GM12878 (cell line): ENCODE measurements around the gene CCDC87. TPM values are rescaled to one million over a fixed set of nuclear protein-coding genes. Genes with fewer than 3 reads are reported as not detected.

Source experiments
- ATAC-seq: fragments of 200-7000 bp; cut with Tn5 transposase; 3 replicates; pipeline ENCODE4 v1.9.1; 2020; ENCODE audit warnings: mild to moderate bottlenecking, moderate library complexity
- BruUV-seq: library from RNA; stranded (reverse); fragments of 400-500 nt; replicated peaks from 2 replicates; lab custom pipeline; 2021; lab: Mats Ljungman, UMichigan
- CTCF ChIA-PET: fragments of 300-600 bp; sonication (Branson Sonifier 250); formaldehyde crosslinking; extraction: SDS; loops from one replicate; lab custom pipeline; 2021; ENCODE audit warnings: inconsistent platforms; lab: Yijun Ruan, JAX
- POLR2A ChIA-PET: fragments of 350-600 bp; formaldehyde crosslinking; extraction: SDS; loops from one replicate; lab custom pipeline; 2021; ENCODE audit warnings: inconsistent platforms; lab: Charles Lee
- RAD21 ChIA-PET: fragments of 300-600 bp; sonication (Branson Sonifier 250); formaldehyde crosslinking; loops from one replicate; lab custom pipeline; 2023; ENCODE audit warnings: antibody characterized with exemption; ENCODE audit not compliant: unreplicated experiment; lab: Charles Lee
- SMC1A ChIA-PET: fragments of 300-600 bp; sonication (Branson Sonifier 250); formaldehyde crosslinking; loops from one replicate; lab custom pipeline; 2023; ENCODE audit not compliant: unreplicated experiment, uncharacterized antibody; lab: Charles Lee
- DNase-seq: peaks from one replicate; pipeline ENCODE4 v3.0.0-alpha.2; 2011; ENCODE audit warnings: low read depth, low spot score
- FAIRE-seq: peaks from 3 replicates; lab custom pipeline; 2011; peaks lifted over from hg19 to GRCh38; lab: Jason Lieb, UNC
- H2AFZ ChIP-seq: 2 replicates; pipeline ENCODE4 v1.6.0; 2011; ENCODE audit warnings: low read depth, low read length, control low read depth; ENCODE audit not compliant: control insufficient read depth
- H3K27ac ChIP-seq: 2 replicates; pipeline ENCODE4 v1.5.1; 2011; ENCODE audit warnings: control low read depth; ENCODE audit not compliant: control insufficient read depth, insufficient read depth
- H3K27me3 ChIP-seq, 2 experiments: replicated peaks in 1 of 2; 2 replicates each; pipeline versions ENCODE4 v1.6.0 to v1.6.1; 2011; ENCODE audit warnings: low read length in 1 of 2; ENCODE audit not compliant: control insufficient read depth in 2 of 2, insufficient read depth in 2 of 2
- H3K36me3 ChIP-seq, 2 experiments: 2 replicates each; pipeline ENCODE4 v1.5.1; 2011; ENCODE audit warnings: low read length in 1 of 2; ENCODE audit not compliant: control insufficient read depth in 2 of 2, insufficient read depth in 2 of 2
- H3K4me1 ChIP-seq: 2 replicates; pipeline ENCODE4 v1.6.1; 2011; ENCODE audit warnings: mild to moderate bottlenecking, low read length, moderate library complexity, mixed read lengths; ENCODE audit not compliant: control insufficient read depth, insufficient read depth
- H3K4me2 ChIP-seq: 2 replicates; pipeline ENCODE4 v1.6.0; 2011; ENCODE audit warnings: control low read depth; ENCODE audit not compliant: control insufficient read depth, insufficient read depth
- H3K4me3 ChIP-seq: fragments of 200-600 bp; sonication (generic); 2 replicates; pipeline ENCODE4 v1.5.1; 2016
- H3K79me2 ChIP-seq: 2 replicates; pipeline ENCODE4 v1.6.0; 2011; ENCODE audit warnings: low read length; ENCODE audit not compliant: control insufficient read depth, insufficient read depth
- H3K9ac ChIP-seq: 2 replicates; pipeline ENCODE4 v1.8.0; 2011; ENCODE audit warnings: low read length, control low read depth, mixed read lengths; ENCODE audit not compliant: control insufficient read depth, insufficient read depth
- H3K9me3 ChIP-seq: replicated peaks from 3 replicates; pipeline ENCODE4 v1.5.1; 2011; ENCODE audit warnings: mild to moderate bottlenecking, low read length; ENCODE audit not compliant: control insufficient read depth, insufficient read depth
- H4K20me1 ChIP-seq: 2 replicates; pipeline ENCODE4 v1.6.0; 2011; ENCODE audit not compliant: control insufficient read depth, insufficient read depth
- BMI1 ChIP-seq: fragments of 450-650 bp; IDR thresholded peaks from 2 replicates; pipeline ENCODE4 v1.6.1; 2016; ENCODE audit warnings: mild to moderate bottlenecking, moderate library complexity, borderline replicate concordance
- FOXK2 ChIP-seq: fragments of 450-650 bp; IDR thresholded peaks from 2 replicates; pipeline ENCODE4 v1.6.1; 2017; ENCODE audit warnings: mild to moderate bottlenecking, moderate library complexity
- NR2C1 ChIP-seq: fragments of 450-650 bp; IDR thresholded peaks from 2 replicates; pipeline ENCODE4 v1.6.1; 2017; ENCODE audit warnings: antibody characterized with exemption, mild to moderate bottlenecking, moderate library complexity
- SMARCA5 ChIP-seq: fragments of 450-650 bp; IDR thresholded peaks from 2 replicates; pipeline ENCODE4 v1.6.1; 2017; ENCODE audit warnings: mild to moderate bottlenecking
- TARDBP ChIP-seq: IDR thresholded peaks from 2 replicates; pipeline ENCODE4 v1.6.1; 2016; ENCODE audit warnings: borderline replicate concordance
- YY1 ChIP-seq: IDR thresholded peaks from 2 replicates; pipeline ENCODE4 v1.6.1; 2011; ENCODE audit warnings: low read depth, mild to moderate bottlenecking, low read length
- ZZZ3 ChIP-seq: IDR thresholded peaks from 2 replicates; pipeline ENCODE4 v1.6.1; 2011; ENCODE audit warnings: low read depth; ENCODE audit not compliant: control insufficient read depth, insufficient read length
- WGBS: methylation state at CpG from one replicate; pipeline ENCODE4 v1.1.6; 2016; ENCODE audit warnings: low lambda C conversion rate; ENCODE audit not compliant: insufficient replicate concordance, insufficient coverage; ENCODE audit errors: missing lambda C conversion rate; 5-methylcytosine and 5-hydroxymethylcytosine counted together
- in situ Hi-C: fragments of 300-500 bp; cut with MboI; formaldehyde crosslinking; loops from 9 replicates; pipeline ENCODE4 v1.14.3; 2018; ENCODE audit warnings: mixed read lengths
- intact Hi-C: fragments of 100-400 bp; cut with micrococcal nuclease; formaldehyde crosslinking; loops from one replicate; pipeline ENCODE4 v1.14.2; 2022; ENCODE audit not compliant: unreplicated experiment
- polyA plus RNA-seq, 11 experiments: library from polyadenylated mRNA; depleted of rRNA in 4 of 11; unstranded in 6 of 11; stranded (reverse) in 5 of 11; fragments of >200 nt; fragmentation: Nextera tagmentation in 4 of 11; fragmentation: Illumina TruSeq in 1 of 11; extraction: Ambion mirVana in 4 of 11; extraction: Trizol in 1 of 11; gene quantifications; 1 replicate in 1 of 11; 2 replicates in 10 of 11; pipeline versions ENCODE4 v1.2.1 to v1.2.3, GENCODE V29; 2011 to 2016; ENCODE audit warnings: inconsistent platforms in 2 of 11, missing spikeins in 2 of 11, low read depth in 1 of 11
- total RNA-seq, 4 experiments: library from RNA; depleted of rRNA in 3 of 4; stranded (reverse); fragments of >200 nt in 3 of 4; fragmentation: Illumina TruSeq in 1 of 4; extraction: Trizol in 1 of 4; gene quantifications; 2 replicates each; pipeline versions ENCODE4 v1.2.1 to v1.2.3, GENCODE V29; 2013 to 2021
- TF ChIP-seq, protein P1 (sequence below): fragments of 450-650 bp; IDR thresholded peaks from 2 replicates; pipeline ENCODE4 v1.6.1; 2014; ENCODE audit warnings: mild to moderate bottlenecking
- TF ChIP-seq, protein P2 (sequence below): fragments of 450-650 bp; formaldehyde crosslinking; IDR thresholded peaks from 2 replicates; pipeline ENCODE4 v1.5.0; 2022; ENCODE audit warnings: mild to moderate bottlenecking, missing genetic modification characterization
- TF ChIP-seq, protein P3 (sequence below): fragments of 450-650 bp; IDR thresholded peaks from 2 replicates; pipeline ENCODE4 v1.6.1; 2016; ENCODE audit warnings: mild to moderate bottlenecking, moderate library complexity, borderline replicate concordance
- TF ChIP-seq, protein P4 (sequence below): fragments of 450-650 bp; IDR thresholded peaks from 2 replicates; pipeline ENCODE4 v1.6.1; 2016; ENCODE audit warnings: mild to moderate bottlenecking

Gene CCDC87
- total and polyA plus RNA-seq, 10 of the 15 experiments (the other 5 are each of a cell fraction or from before 2014, with no cell fraction given) = 0.02 to 0.17 (median 0.09) TPM; not detected in 3

DNA sequence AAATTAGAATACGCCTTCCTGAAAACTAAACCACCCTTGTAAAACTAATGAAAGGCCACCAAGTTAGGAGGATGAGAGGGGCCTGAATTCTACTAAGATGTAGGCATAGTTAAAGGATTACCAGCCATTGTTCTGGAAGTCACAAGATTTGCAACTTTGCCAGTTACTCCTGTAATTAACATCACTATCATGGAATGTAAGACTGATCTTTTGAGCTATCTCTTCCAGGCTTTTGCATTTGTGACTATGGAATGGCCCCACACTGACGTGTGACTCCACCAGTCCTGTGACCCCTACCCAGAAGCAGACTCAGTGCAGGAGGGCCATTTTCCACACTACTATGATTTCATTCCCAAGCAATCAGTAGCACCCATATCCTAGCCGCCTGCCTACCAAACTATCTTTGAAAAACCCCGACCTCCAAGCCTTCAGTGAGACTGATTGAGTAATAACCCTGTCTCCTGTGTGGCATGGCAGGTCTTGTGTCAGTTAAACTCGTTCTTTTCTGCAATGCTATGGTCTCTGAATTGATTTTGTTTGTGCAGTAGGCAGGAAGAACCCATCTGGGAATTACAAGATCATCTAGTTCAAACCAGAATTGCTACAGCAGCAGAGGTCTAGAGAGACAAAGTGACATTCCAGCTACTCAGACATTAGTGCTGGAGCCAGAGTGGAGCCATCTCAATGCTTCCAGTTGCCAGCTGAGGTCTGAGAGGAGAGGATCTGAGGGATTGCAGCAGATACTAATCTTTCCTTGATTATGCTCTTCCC, 22.6 kb downstream of the CCDC87 start (continued):
- no peak for TF ChIP-seq ZZZ3

DNA sequence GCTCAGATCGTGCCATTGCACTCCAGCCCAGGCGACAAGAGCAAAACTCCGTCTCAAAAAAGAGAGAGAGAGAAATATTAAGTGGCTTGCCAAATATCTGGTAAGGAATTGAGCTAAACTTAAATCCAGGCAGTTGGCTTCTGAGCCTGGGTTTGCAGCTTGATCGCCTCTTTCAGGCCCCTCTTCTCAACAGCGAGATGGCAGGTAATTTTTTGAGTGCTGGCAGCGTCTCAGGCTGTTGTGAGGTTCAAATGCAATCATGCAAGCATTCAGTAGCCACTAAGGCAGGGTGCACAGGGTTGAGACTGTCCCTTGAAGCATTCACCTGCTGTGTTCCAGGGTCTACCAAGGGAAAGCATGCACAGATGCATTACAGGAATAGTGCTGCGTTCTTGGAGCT, 23.8 kb downstream of the CCDC87 start:
- Histone ChIP-seq H3K9me3 (no peaks in the 10 kb centered on the region), H3K36me3 (no peaks in the 10 kb centered on the region), H3K9ac (no peak overlapping the region), H3K79me2 (no peaks in the 10 kb centered on the region), H3K4me3 (no peak overlapping the region), H3K27ac (no peak overlapping the region), H3K27me3 (peaks cover 0 to 6% of the 10 kb centered on the region in 2 experiments; a peak in 3 of 4 replicates), H3K4me2 (no peak overlapping the region), H4K20me1 (no peaks in the 10 kb centered on the region), H2AFZ (no peak overlapping the region), H3K4me1 (no peaks in the 10 kb centered on the region)
- 12% methylated on average over 7 of the region's 7 CpGs for WGBS
- ChIA-PET RAD21 (interaction anchor here (1.8 kb wide), 1 partner anchor 109 kb away, joined by 10 read pairs; the partner anchor contains the start of gene RBM4B), SMC1A (interaction anchor here (1.5 to 1.6 kb wide), 2 partner anchors 9 to 109 kb away, joined by 5 read pairs; partner anchors contain the start of gene RBM4B), POLR2A (no interaction called here), CTCF (interaction anchor here (1.5 to 2.5 kb wide), 3 partner anchors 8 to 109 kb away, joined by 3 to 10 read pairs (median 4); partner anchors contain the start of genes CCDC87, CCS and RBM4B)
- DNase-seq (no peak), ATAC-seq (no peak), FAIRE-seq (no peak)
- BruUV-seq = no TSS peak
- intact Hi-C loops (no loop called here), in situ Hi-C loops (no loop called here)
- TF ChIP-seq FOXK2 (no peak), BMI1 (no peak), ZZZ3 (no peak), YY1 (no peak), SMARCA5 (no peak), NR2C1 (no peak), TARDBP (no peak)
- TF ChIP-seq, protein P1, sequence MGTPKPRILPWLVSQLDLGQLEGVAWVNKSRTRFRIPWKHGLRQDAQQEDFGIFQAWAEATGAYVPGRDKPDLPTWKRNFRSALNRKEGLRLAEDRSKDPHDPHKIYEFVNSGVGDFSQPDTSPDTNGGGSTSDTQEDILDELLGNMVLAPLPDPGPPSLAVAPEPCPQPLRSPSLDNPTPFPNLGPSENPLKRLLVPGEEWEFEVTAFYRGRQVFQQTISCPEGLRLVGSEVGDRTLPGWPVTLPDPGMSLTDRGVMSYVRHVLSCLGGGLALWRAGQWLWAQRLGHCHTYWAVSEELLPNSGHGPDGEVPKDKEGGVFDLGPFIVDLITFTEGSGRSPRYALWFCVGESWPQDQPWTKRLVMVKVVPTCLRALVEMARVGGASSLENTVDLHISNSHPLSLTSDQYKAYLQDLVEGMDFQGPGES = no peak
- TF ChIP-seq, protein P2, sequence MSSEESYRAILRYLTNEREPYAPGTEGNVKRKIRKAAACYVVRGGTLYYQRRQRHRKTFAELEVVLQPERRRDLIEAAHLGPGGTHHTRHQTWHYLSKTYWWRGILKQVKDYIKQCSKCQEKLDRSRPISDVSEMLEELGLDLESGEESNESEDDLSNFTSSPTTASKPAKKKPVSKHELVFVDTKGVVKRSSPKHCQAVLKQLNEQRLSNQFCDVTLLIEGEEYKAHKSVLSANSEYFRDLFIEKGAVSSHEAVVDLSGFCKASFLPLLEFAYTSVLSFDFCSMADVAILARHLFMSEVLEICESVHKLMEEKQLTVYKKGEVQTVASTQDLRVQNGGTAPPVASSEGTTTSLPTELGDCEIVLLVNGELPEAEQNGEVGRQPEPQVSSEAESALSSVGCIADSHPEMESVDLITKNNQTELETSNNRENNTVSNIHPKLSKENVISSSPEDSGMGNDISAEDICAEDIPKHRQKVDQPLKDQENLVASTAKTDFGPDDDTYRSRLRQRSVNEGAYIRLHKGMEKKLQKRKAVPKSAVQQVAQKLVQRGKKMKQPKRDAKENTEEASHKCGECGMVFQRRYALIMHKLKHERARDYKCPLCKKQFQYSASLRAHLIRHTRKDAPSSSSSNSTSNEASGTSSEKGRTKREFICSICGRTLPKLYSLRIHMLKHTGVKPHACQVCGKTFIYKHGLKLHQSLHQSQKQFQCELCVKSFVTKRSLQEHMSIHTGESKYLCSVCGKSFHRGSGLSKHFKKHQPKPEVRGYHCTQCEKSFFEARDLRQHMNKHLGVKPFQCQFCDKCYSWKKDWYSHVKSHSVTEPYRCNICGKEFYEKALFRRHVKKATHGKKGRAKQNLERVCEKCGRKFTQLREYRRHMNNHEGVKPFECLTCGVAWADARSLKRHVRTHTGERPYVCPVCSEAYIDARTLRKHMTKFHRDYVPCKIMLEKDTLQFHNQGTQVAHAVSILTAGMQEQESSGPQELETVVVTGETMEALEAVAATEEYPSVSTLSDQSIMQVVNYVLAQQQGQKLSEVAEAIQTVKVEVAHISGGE (CRISPR knock-in tag) = no peak
- TF ChIP-seq, protein P3, sequence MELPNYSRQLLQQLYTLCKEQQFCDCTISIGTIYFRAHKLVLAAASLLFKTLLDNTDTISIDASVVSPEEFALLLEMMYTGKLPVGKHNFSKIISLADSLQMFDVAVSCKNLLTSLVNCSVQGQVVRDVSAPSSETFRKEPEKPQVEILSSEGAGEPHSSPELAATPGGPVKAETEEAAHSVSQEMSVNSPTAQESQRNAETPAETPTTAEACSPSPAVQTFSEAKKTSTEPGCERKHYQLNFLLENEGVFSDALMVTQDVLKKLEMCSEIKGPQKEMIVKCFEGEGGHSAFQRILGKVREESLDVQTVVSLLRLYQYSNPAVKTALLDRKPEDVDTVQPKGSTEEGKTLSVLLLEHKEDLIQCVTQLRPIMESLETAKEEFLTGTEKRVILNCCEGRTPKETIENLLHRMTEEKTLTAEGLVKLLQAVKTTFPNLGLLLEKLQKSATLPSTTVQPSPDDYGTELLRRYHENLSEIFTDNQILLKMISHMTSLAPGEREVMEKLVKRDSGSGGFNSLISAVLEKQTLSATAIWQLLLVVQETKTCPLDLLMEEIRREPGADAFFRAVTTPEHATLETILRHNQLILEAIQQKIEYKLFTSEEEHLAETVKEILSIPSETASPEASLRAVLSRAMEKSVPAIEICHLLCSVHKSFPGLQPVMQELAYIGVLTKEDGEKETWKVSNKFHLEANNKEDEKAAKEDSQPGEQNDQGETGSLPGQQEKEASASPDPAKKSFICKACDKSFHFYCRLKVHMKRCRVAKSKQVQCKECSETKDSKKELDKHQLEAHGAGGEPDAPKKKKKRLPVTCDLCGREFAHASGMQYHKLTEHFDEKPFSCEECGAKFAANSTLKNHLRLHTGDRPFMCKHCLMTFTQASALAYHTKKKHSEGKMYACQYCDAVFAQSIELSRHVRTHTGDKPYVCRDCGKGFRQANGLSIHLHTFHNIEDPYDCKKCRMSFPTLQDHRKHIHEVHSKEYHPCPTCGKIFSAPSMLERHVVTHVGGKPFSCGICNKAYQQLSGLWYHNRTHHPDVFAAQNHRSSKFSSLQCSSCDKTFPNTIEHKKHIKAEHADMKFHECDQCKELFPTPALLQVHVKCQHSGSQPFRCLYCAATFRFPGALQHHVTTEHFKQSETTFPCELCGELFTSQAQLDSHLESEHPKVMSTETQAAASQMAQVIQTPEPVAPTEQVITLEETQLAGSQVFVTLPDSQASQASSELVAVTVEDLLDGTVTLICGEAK = no peak
- TF ChIP-seq, protein P4, sequence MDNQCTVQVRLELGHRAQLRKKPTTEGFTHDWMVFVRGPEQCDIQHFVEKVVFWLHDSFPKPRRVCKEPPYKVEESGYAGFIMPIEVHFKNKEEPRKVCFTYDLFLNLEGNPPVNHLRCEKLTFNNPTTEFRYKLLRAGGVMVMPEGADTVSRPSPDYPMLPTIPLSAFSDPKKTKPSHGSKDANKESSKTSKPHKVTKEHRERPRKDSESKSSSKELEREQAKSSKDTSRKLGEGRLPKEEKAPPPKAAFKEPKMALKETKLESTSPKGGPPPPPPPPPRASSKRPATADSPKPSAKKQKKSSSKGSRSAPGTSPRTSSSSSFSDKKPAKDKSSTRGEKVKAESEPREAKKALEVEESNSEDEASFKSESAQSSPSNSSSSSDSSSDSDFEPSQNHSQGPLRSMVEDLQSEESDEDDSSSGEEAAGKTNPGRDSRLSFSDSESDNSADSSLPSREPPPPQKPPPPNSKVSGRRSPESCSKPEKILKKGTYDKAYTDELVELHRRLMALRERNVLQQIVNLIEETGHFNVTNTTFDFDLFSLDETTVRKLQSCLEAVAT = no peak
